CD4-positive, alpha-beta memory T cell (primary cell): ENCODE results near the gene RER1. TPM values are rescaled to one million over a fixed set of nuclear protein-coding genes. Genes with fewer than 3 reads are reported as not detected.

ENCODE experiments used
- CTCF ChIA-PET: fragments of 350-600 bp; sonication (Branson Sonifier 250); formaldehyde crosslinking; loops from one replicate; lab custom pipeline; 2021; ENCODE audit warnings: inconsistent platforms; ENCODE audit not compliant: partially characterized antibody; lab: Charles Lee
- POLR2A ChIA-PET: fragments of 350-600 bp; sonication (Branson Sonifier 250); formaldehyde crosslinking; loops from one replicate; lab custom pipeline; 2021; ENCODE audit not compliant: partially characterized antibody; lab: Charles Lee
- DNase-seq, 5 donors: peaks; one replicate each; pipeline versions ENCODE4 v3.0.0 to v3.0.0-alpha.2; 2020 to 2022; ENCODE audit warnings: mixed read lengths in 1 of 5
- H3K27ac ChIP-seq: one replicate; pipeline ENCODE4 v1.7.0; 2013; ENCODE audit warnings: low read depth, low read length
- H3K27me3 ChIP-seq: 2 replicates; pipeline ENCODE4 v1.7.0; 2013; ENCODE audit warnings: mild to moderate bottlenecking, low read length, moderate library complexity; ENCODE audit not compliant: insufficient read depth
- H3K36me3 ChIP-seq: 2 replicates; pipeline ENCODE4 v1.7.0; 2013; ENCODE audit warnings: mild to moderate bottlenecking, low read length, moderate library complexity; ENCODE audit not compliant: insufficient read depth
- H3K4me1 ChIP-seq: 2 replicates; pipeline ENCODE4 v1.7.0; 2013; ENCODE audit warnings: mild to moderate bottlenecking, low read length, moderate library complexity; ENCODE audit not compliant: insufficient read depth
- H3K4me3 ChIP-seq, 2 donors: one replicate each; pipeline ENCODE4 v1.7.0; 2013; ENCODE audit warnings: low read length in 2 of 2, mild to moderate bottlenecking in 1 of 2
- H3K9me3 ChIP-seq, 2 donors: one replicate each; pipeline ENCODE4 v1.7.0; 2013; ENCODE audit warnings: low read length in 2 of 2, control low read depth in 1 of 2; ENCODE audit not compliant: control insufficient read depth in 1 of 2
- H3K27ac Mint-ChIP-seq, 7 donors: one replicate each; pipeline ENCODE4 v1.8.0; 2020 to 2021; ENCODE audit warnings: mixed read lengths in 7 of 7, mild to moderate bottlenecking in 6 of 7, inconsistent platforms in 3 of 7, moderate library complexity in 3 of 7
- H3K27me3 Mint-ChIP-seq, 2 donors: one replicate each; pipeline ENCODE4 v1.8.0; 2020 to 2021; ENCODE audit warnings: mixed read lengths in 2 of 2
- H3K36me3 Mint-ChIP-seq, 2 donors: one replicate each; pipeline ENCODE4 v1.8.0; 2020 to 2021; ENCODE audit warnings: mixed read lengths in 2 of 2, inconsistent platforms in 1 of 2, mild to moderate bottlenecking in 1 of 2
- H3K4me1 Mint-ChIP-seq, 4 donors: one replicate each; pipeline ENCODE4 v1.8.0; 2020 to 2021; ENCODE audit warnings: mixed read lengths in 4 of 4, mild to moderate bottlenecking in 1 of 4
- H3K4me3 Mint-ChIP-seq, 8 donors: one replicate each; pipeline ENCODE4 v1.8.0; 2020 to 2021; ENCODE audit warnings: mixed read lengths in 8 of 8, mild to moderate bottlenecking in 7 of 8, moderate library complexity in 6 of 8, inconsistent platforms in 3 of 8
- H3K9me3 Mint-ChIP-seq, 8 donors: one replicate each; pipeline ENCODE4 v1.8.0; 2020 to 2021; ENCODE audit warnings: mixed read lengths in 8 of 8, mild to moderate bottlenecking in 5 of 8, inconsistent platforms in 3 of 8, moderate library complexity in 1 of 8
- intact Hi-C: fragments of 100-400 bp; cut with micrococcal nuclease; formaldehyde crosslinking; loops from one replicate; pipeline ENCODE4 v1.15.1; 2023
- polyA plus RNA-seq, 2 donors: library from polyadenylated mRNA; unstranded; fragments of 300-500 nt; fragmentation: Illumina TruSeq; gene quantifications; one replicate each; pipeline ENCODE4 v1.2.3, GENCODE V29; 2021
- total RNA-seq, 2 experiments: library from RNA; stranded (reverse); gene quantifications; one replicate each; pipeline ENCODE4 v1.2.3, GENCODE V29; 2021

The RER1 gene
- total and polyA plus RNA-seq, 4 experiments from 2014 or later = 131 to 221 (median 150) TPM

- Histone ChIP-seq H3K9me3 (no peaks in the 10 kb centered on the region), H3K4me1 (peaks cover 37% of the 10 kb centered on the region), H3K4me3 (peak overlapping the region; percentile 48 to 57), H3K27ac (peak overlapping the region; percentile 64), H3K36me3 (peaks cover 16% of the 10 kb centered on the region), H3K27me3 (no peaks in the 10 kb centered on the region)
- Mint-ChIP-seq H3K4me3 (peak overlapping the region; percentile 85 to 93 (median 90)), H3K36me3 (peaks cover 8 to 40% of the 10 kb centered on the region in 2 donors), H3K27ac (peak overlapping the region; percentile 87 to 95 (median 93)), H3K9me3 (no peaks in the 10 kb centered on the region), H3K4me1 (peaks cover 22 to 55% (median 40%) of the 10 kb centered on the region in 4 donors), H3K27me3 (no peaks in the 10 kb centered on the region)
- intact Hi-C loops = loop anchor here (1.0 to 2.0 kb wide), 9 partner anchors 20 to 259 kb away; partner anchors contain the start of genes FAAP20, PANK4, PEX10 and PRXL2B
- CTCF ChIA-PET = interaction anchor here (1.0 to 2.5 kb wide), 6 partner anchors 10 to 218 kb away, joined by 3 to 12 read pairs (median 6); partner anchors contain the start of genes FAAP20 and TNFRSF14
- POLR2A ChIA-PET = interaction anchor here (0.7 to 2.5 kb wide), 33 partner anchors 10 to 776 kb away, joined by 3 to 32 read pairs (median 5); partner anchors contain the start of genes FAAP20, MIB2, PANK4 and PEX10
- DNase-seq = no peak
Measured at GRCh38 chr1:2391931-2392509, 379 bp downstream of the RER1 start.

GRCh38 chr1:2392686-2393085 lies 1.0 kb downstream of the RER1 start:
- Mint-ChIP-seq H3K27ac (peak overlapping the region; percentile 87 to 95 (median 93)), H3K9me3 (no peaks in the 10 kb centered on the region), H3K27me3 (no peaks in the 10 kb centered on the region), H3K36me3 (peaks cover 11 to 47% of the 10 kb centered on the region in 2 donors), H3K4me1 (peaks cover 22 to 62% (median 41%) of the 10 kb centered on the region in 4 donors), H3K4me3 (peak overlapping the region; percentile 85 to 93 (median 90))
- H3K9me3 ChIP-seq = no peaks in the 10 kb centered on the region
- intact Hi-C loops = no loop called here
- peak overlapping the region; percentile 48 to 57 for H3K4me3 ChIP-seq
- ChIA-PET POLR2A (interaction anchor here (1.0 to 2.5 kb wide), 12 partner anchors 13 to 197 kb away, joined by 3 to 32 read pairs (median 10); partner anchors contain the start of genes FAAP20, PEX10, PRXL2B and TNFRSF14), CTCF (interaction anchor here (1.3 to 1.5 kb wide), 2 partner anchors 163 to 219 kb away, joined by 3 read pairs; partner anchors contain the start of gene TNFRSF14)
- H3K27me3 ChIP-seq = no peaks in the 10 kb centered on the region
- no peak for DNase-seq
- H3K27ac ChIP-seq = peak overlapping the region; percentile 64
- H3K36me3 ChIP-seq = peaks cover 23% of the 10 kb centered on the region
- H3K4me1 ChIP-seq = peaks cover 37% of the 10 kb centered on the region

- H3K4me1 Mint-ChIP-seq = peaks cover 22 to 62% (median 41%) of the 10 kb centered on the region in 4 donors
- ChIA-PET POLR2A (interaction anchor here (0.8 to 2.5 kb wide), 6 partner anchors 9 to 199 kb away, joined by 3 to 25 read pairs (median 4); partner anchors contain the start of genes FAAP20 and PRXL2B), CTCF (interaction anchor here (1.9 kb wide), 1 partner anchor 199 kb away, joined by 6 read pairs; the partner anchor contains the start of gene FAAP20)
- peak overlapping the region in 7 of 8 donors; percentile 52 to 93 (median 89) for H3K4me3 Mint-ChIP-seq
- peaks cover 11 to 50% of the 10 kb centered on the region in 2 donors for H3K36me3 Mint-ChIP-seq
- peaks cover 37% of the 10 kb centered on the region for H3K4me1 ChIP-seq
- intact Hi-C loops = no loop called here
- peaks cover 28% of the 10 kb centered on the region for H3K36me3 ChIP-seq
- peak overlapping the region; percentile 64 for H3K27ac ChIP-seq
- H3K9me3 Mint-ChIP-seq = no peaks in the 10 kb centered on the region
- H3K9me3 ChIP-seq = no peaks in the 10 kb centered on the region
- DNase-seq = no peak
- no peaks in the 10 kb centered on the region for H3K27me3 Mint-ChIP-seq
- no peak overlapping the region for H3K4me3 ChIP-seq
- H3K27me3 ChIP-seq = no peaks in the 10 kb centered on the region
- H3K27ac Mint-ChIP-seq = peak overlapping the region; percentile 78 to 95 (median 93)
Measured at GRCh38 chr1:2393471-2393877, 1.8 kb downstream of the RER1 start.

GRCh38 chr1:2394220-2394619 lies 2.6 kb downstream of the RER1 start:
- intact Hi-C loops = no loop called here
- Mint-ChIP-seq H3K4me1 (peaks cover 22 to 68% (median 41%) of the 10 kb centered on the region in 4 donors), H3K27me3 (no peaks in the 10 kb centered on the region), H3K36me3 (peaks cover 14 to 57% of the 10 kb centered on the region in 2 donors), H3K9me3 (no peaks in the 10 kb centered on the region), H3K27ac (peak overlapping the region in 4 of 7 donors; percentile 61 to 87 (median 72)), H3K4me3 (peak overlapping the region in 2 of 8 donors; percentile 12 to 20)
- Histone ChIP-seq H3K9me3 (no peaks in the 10 kb centered on the region), H3K27me3 (no peaks in the 10 kb centered on the region), H3K4me3 (no peak overlapping the region), H3K36me3 (peaks cover 30% of the 10 kb centered on the region), H3K27ac (no peak overlapping the region), H3K4me1 (peaks cover 37% of the 10 kb centered on the region)
- ChIA-PET CTCF (interaction anchor here (0.9 to 1.9 kb wide), 2 partner anchors 22 to 199 kb away, joined by 3 to 6 read pairs; partner anchors contain the start of gene FAAP20), POLR2A (interaction anchor here (1.1 to 1.3 kb wide), 4 partner anchors 9 to 199 kb away, joined by 3 to 5 read pairs (median 3); partner anchors contain the start of gene FAAP20)
- no peak for DNase-seq

- intact Hi-C loops = no loop called here
- H3K36me3 ChIP-seq = peaks cover 35% of the 10 kb centered on the region
Measured at GRCh38 chr1:2394761-2395160, 3.1 kb downstream of the RER1 start.

GRCh38 chr1:2395245-2395644 lies 3.6 kb downstream of the RER1 start:
- Mint-ChIP-seq H3K36me3 (peaks cover 21 to 62% of the 10 kb centered on the region in 2 donors), H3K27ac (peak overlapping the region in 5 of 7 donors; percentile 29 to 75 (median 66)), H3K9me3 (no peaks in the 10 kb centered on the region), H3K4me3 (no peak overlapping the region), H3K27me3 (no peaks in the 10 kb centered on the region), H3K4me1 (peaks cover 22 to 66% (median 39%) of the 10 kb centered on the region in 4 donors)
- H3K4me3 ChIP-seq = no peak overlapping the region
- POLR2A ChIA-PET = no interaction called here
- intact Hi-C loops = no loop called here
- peaks cover 37% of the 10 kb centered on the region for H3K4me1 ChIP-seq
- no peaks in the 10 kb centered on the region for H3K9me3 ChIP-seq
- H3K27me3 ChIP-seq = no peaks in the 10 kb centered on the region
- CTCF ChIA-PET = interaction anchor here (1.9 kb wide), 1 partner anchor 200 kb away, joined by 6 read pairs; the partner anchor contains the start of gene FAAP20
- H3K27ac ChIP-seq = no peak overlapping the region
- DNase-seq = no peak
- H3K36me3 ChIP-seq = peaks cover 40% of the 10 kb centered on the region

More at GRCh38 chr1:2394761-2395160, 3.1 kb downstream of the RER1 start:
- Mint-ChIP-seq H3K36me3 (peaks cover 17 to 62% of the 10 kb centered on the region in 2 donors), H3K27ac (peak overlapping the region in 6 of 7 donors; percentile 61 to 75 (median 65)), H3K4me3 (no peak overlapping the region), H3K4me1 (peaks cover 22 to 71% (median 41%) of the 10 kb centered on the region in 4 donors), H3K9me3 (no peaks in the 10 kb centered on the region), H3K27me3 (no peaks in the 10 kb centered on the region)
- Histone ChIP-seq H3K27ac (no peak overlapping the region), H3K4me3 (no peak overlapping the region), H3K4me1 (peaks cover 37% of the 10 kb centered on the region), H3K9me3 (no peaks in the 10 kb centered on the region), H3K27me3 (no peaks in the 10 kb centered on the region)
- ChIA-PET CTCF (interaction anchor here (0.9 to 1.9 kb wide), 2 partner anchors 21 to 200 kb away, joined by 3 to 6 read pairs; partner anchors contain the start of gene FAAP20), POLR2A (interaction anchor here (1.1 to 1.3 kb wide), 3 partner anchors 8 to 17 kb away, joined by 3 read pairs; no protein-coding TSS in a partner anchor)
- no peak for DNase-seq
